Smooth muscle cell (in vitro differentiated cells): ENCODE data around the gene NOSIP. TPM values are rescaled to one million over a fixed set of nuclear protein-coding genes. Genes with fewer than 3 reads are reported as not detected.

Source experiments
- DNase-seq: peaks from one replicate; lab custom pipeline; 2025; ENCODE audit not compliant: unreplicated experiment; lab: John Stamatoyannopoulos, UW
- H2AFZ ChIP-seq: fragments of 200-600 bp; sonication (generic); 2 replicates; pipeline ENCODE4 v1.6.0; 2016; ENCODE audit warnings: antibody characterized with exemption, low read depth, mild to moderate bottlenecking
- H3F3A ChIP-seq: fragments of 200-600 bp; sonication (generic); 2 replicates; pipeline ENCODE4 v1.6.0; 2017; ENCODE audit warnings: antibody characterized with exemption, low read depth
- H3K27ac ChIP-seq: fragments of 200-600 bp; sonication (generic); 2 replicates; pipeline ENCODE4 v1.5.1; 2016; ENCODE audit warnings: low read depth, mild to moderate bottlenecking
- H3K27me3 ChIP-seq: fragments of 200-600 bp; sonication (generic); 2 replicates; pipeline ENCODE4 v1.6.1; 2016; ENCODE audit warnings: low read depth, mild to moderate bottlenecking
- H3K36me3 ChIP-seq: fragments of 200-600 bp; sonication (generic); 2 replicates; pipeline ENCODE4 v1.5.1; 2016; ENCODE audit warnings: low read depth
- H3K4me1 ChIP-seq: fragments of 200-600 bp; sonication (generic); 2 replicates; pipeline ENCODE4 v1.5.1; 2016; ENCODE audit warnings: low read depth
- H3K4me2 ChIP-seq: fragments of 200-600 bp; sonication (generic); 2 replicates; pipeline ENCODE4 v1.6.0; 2016; ENCODE audit warnings: mild to moderate bottlenecking
- H3K4me3 ChIP-seq: fragments of 200-600 bp; sonication (generic); 2 replicates; pipeline ENCODE4 v1.5.1; 2016; ENCODE audit warnings: mild to moderate bottlenecking
- H3K79me2 ChIP-seq: fragments of 200-600 bp; sonication (generic); 2 replicates; pipeline ENCODE4 v1.6.0; 2016; ENCODE audit warnings: low read depth, mild to moderate bottlenecking
- H3K9ac ChIP-seq: fragments of 200-600 bp; sonication (generic); 2 replicates; pipeline ENCODE4 v1.6.0; 2016; ENCODE audit warnings: low read depth
- H3K9me3 ChIP-seq: fragments of 200-600 bp; sonication (generic); replicated peaks from 2 replicates; pipeline ENCODE4 v1.5.1; 2016; ENCODE audit warnings: low read depth
- H4K20me1 ChIP-seq: fragments of 200-600 bp; sonication (generic); 2 replicates; pipeline ENCODE4 v1.6.0; 2016; ENCODE audit warnings: low read depth
- CTCF ChIP-seq: fragments of 200-600 bp; sonication (generic); IDR thresholded peaks from 2 replicates; pipeline ENCODE4 v1.5.1; 2017; ENCODE audit warnings: borderline replicate concordance, mild to moderate bottlenecking, antibody characterized with exemption; ENCODE audit not compliant: insufficient read depth, poor library complexity, severe bottlenecking
- WGBS: methylation state at CpG from one replicate; pipeline ENCODE4 v1.1.7; 2016; ENCODE audit warnings: low lambda C conversion rate; 5-methylcytosine and 5-hydroxymethylcytosine counted together
- polyA plus RNA-seq: library from polyadenylated mRNA; unstranded; fragments of >200 nt; fragmentation: Nextera tagmentation; extraction: Ambion mirVana; gene quantifications from 2 replicates; pipeline ENCODE4 v1.2.1, GENCODE V29; 2016
- total RNA-seq: library from RNA; depleted of rRNA; stranded (reverse); fragments of >200 nt; gene quantifications from 2 replicates; pipeline ENCODE4 v1.2.3, GENCODE V29; 2014

The NOSIP gene
- total and polyA plus RNA-seq, 2 experiments from 2014 or later, result 45.0 to 95.7 TPM

DNA sequence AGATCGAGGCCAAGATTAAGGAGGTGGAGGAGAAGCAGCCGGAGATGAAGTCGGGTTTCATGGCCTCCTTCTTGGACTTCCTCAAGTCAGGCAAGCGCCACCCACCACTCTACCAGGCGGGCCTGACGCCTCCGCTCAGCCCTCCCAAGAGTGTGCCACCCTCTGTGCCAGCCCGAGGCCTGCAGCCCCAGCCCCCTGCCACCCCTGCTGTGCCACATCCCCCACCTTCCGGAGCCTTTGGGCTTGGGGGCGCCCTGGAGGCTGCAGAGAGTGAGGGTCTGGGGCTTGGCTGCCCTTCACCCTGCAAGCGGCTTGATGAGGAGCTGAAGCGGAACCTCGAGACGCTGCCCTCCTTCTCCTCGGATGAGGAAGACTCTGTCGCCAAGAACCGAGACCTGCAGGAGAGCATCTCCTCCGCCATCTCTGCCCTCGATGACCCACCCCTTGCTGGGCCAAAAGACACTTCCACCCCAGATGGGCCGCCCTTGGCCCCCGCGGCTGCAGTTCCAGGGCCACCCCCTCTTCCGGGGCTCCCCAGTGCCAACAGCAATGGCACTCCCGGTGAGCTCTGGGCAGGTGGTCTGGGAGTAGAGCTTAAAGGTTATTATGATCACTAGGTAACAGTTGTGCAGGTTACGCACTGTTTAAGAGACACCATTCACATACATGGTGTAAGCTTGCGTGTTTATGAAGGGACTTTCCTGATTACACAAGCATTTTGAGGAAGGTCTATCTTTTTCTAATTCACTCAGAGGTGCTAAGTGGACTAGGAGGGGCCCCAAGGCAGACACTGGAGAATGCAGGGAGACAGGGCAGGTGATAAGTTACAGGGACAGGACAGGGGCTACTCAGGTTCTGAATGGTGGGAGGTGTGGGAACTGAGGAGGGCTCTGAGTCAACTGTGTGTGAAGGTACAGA is 19.3 kb upstream of the NOSIP start:
- Histone ChIP-seq H3K27me3 (no peaks in the 10 kb centered on the region), H2AFZ (no peak overlapping the region), H3K79me2 (peaks cover 52% of the 10 kb centered on the region), H3K4me2 (no peak overlapping the region), H3K9me3 (no peaks in the 10 kb centered on the region), H3K36me3 (peaks cover 8% of the 10 kb centered on the region), H3K4me3 (no peak overlapping the region), H4K20me1 (peaks cover 58% of the 10 kb centered on the region), H3K9ac (no peak overlapping the region), H3K4me1 (no peaks in the 10 kb centered on the region), H3K27ac (no peak overlapping the region), H3F3A (no peaks in the 10 kb centered on the region)
- DNase-seq, result no peak
- TF ChIP-seq CTCF, result no peak
- WGBS, result 98% methylated on average over 26 of the region's 26 CpGs

GRCh38 chr19:49597703-49597974 is 17.3 kb upstream of the NOSIP start:
- no peak overlapping the region for H3K9ac ChIP-seq
- no peak for DNase-seq
- no peak for TF ChIP-seq CTCF
- no peaks in the 10 kb centered on the region for H3K9me3 ChIP-seq
- H3K79me2 ChIP-seq, result peaks cover 51% of the 10 kb centered on the region
- no peak overlapping the region for H3K4me3 ChIP-seq
- 99% methylated on average over 25 of the region's 29 CpGs for WGBS
- H3K4me2 ChIP-seq, result no peak overlapping the region
- H3K27ac ChIP-seq, result no peak overlapping the region
- H2AFZ ChIP-seq, result no peak overlapping the region
- H3F3A ChIP-seq, result peaks cover 2% of the 10 kb centered on the region
- no peaks in the 10 kb centered on the region for H3K36me3 ChIP-seq
- peaks cover 58% of the 10 kb centered on the region for H4K20me1 ChIP-seq
- H3K27me3 ChIP-seq, result no peaks in the 10 kb centered on the region
- H3K4me1 ChIP-seq, result no peaks in the 10 kb centered on the region

- Histone ChIP-seq H3K4me2 (no peak overlapping the region), H3K4me1 (no peaks in the 10 kb centered on the region), H3F3A (peaks cover 7% of the 10 kb centered on the region), H3K79me2 (peaks cover 51% of the 10 kb centered on the region), H3K36me3 (no peaks in the 10 kb centered on the region), H3K27ac (no peak overlapping the region), H2AFZ (no peak overlapping the region), H3K27me3 (no peaks in the 10 kb centered on the region), H3K9ac (no peak overlapping the region), H3K4me3 (no peak overlapping the region), H4K20me1 (peaks cover 58% of the 10 kb centered on the region), H3K9me3 (no peaks in the 10 kb centered on the region)
- DNase-seq, result no peak
- no peak for TF ChIP-seq CTCF
- 97% methylated on average over 62 of the region's 65 CpGs for WGBS
These were observed 16.8 kb upstream of the NOSIP start for GRCh38 chr19:49596954-49597702.
